Smooth muscle cell (in vitro differentiated cells): ENCODE results near the gene LACC1. TPM values are rescaled to one million over a fixed set of nuclear protein-coding genes. Genes with fewer than 3 reads are reported as not detected.

Source experiments
- DNase-seq: peaks from one replicate; lab custom pipeline; 2025; ENCODE audit not compliant: unreplicated experiment; lab: John Stamatoyannopoulos, UW
- H2AFZ ChIP-seq: fragments of 200-600 bp; sonication (generic); 2 replicates; pipeline ENCODE4 v1.6.0; 2016; ENCODE audit warnings: antibody characterized with exemption, low read depth, mild to moderate bottlenecking
- H3F3A ChIP-seq: fragments of 200-600 bp; sonication (generic); 2 replicates; pipeline ENCODE4 v1.6.0; 2017; ENCODE audit warnings: antibody characterized with exemption, low read depth
- H3K27ac ChIP-seq: fragments of 200-600 bp; sonication (generic); 2 replicates; pipeline ENCODE4 v1.5.1; 2016; ENCODE audit warnings: low read depth, mild to moderate bottlenecking
- H3K27me3 ChIP-seq: fragments of 200-600 bp; sonication (generic); 2 replicates; pipeline ENCODE4 v1.6.1; 2016; ENCODE audit warnings: low read depth, mild to moderate bottlenecking
- H3K36me3 ChIP-seq: fragments of 200-600 bp; sonication (generic); 2 replicates; pipeline ENCODE4 v1.5.1; 2016; ENCODE audit warnings: low read depth
- H3K4me1 ChIP-seq: fragments of 200-600 bp; sonication (generic); 2 replicates; pipeline ENCODE4 v1.5.1; 2016; ENCODE audit warnings: low read depth
- H3K4me2 ChIP-seq: fragments of 200-600 bp; sonication (generic); 2 replicates; pipeline ENCODE4 v1.6.0; 2016; ENCODE audit warnings: mild to moderate bottlenecking
- H3K4me3 ChIP-seq: fragments of 200-600 bp; sonication (generic); 2 replicates; pipeline ENCODE4 v1.5.1; 2016; ENCODE audit warnings: mild to moderate bottlenecking
- H3K79me2 ChIP-seq: fragments of 200-600 bp; sonication (generic); 2 replicates; pipeline ENCODE4 v1.6.0; 2016; ENCODE audit warnings: low read depth, mild to moderate bottlenecking
- H3K9ac ChIP-seq: fragments of 200-600 bp; sonication (generic); 2 replicates; pipeline ENCODE4 v1.6.0; 2016; ENCODE audit warnings: low read depth
- H3K9me3 ChIP-seq: fragments of 200-600 bp; sonication (generic); replicated peaks from 2 replicates; pipeline ENCODE4 v1.5.1; 2016; ENCODE audit warnings: low read depth
- H4K20me1 ChIP-seq: fragments of 200-600 bp; sonication (generic); 2 replicates; pipeline ENCODE4 v1.6.0; 2016; ENCODE audit warnings: low read depth
- WGBS: methylation state at CpG from one replicate; pipeline ENCODE4 v1.1.7; 2016; ENCODE audit warnings: low lambda C conversion rate; 5-methylcytosine and 5-hydroxymethylcytosine counted together
- polyA plus RNA-seq: library from polyadenylated mRNA; unstranded; fragments of >200 nt; fragmentation: Nextera tagmentation; extraction: Ambion mirVana; gene quantifications from 2 replicates; pipeline ENCODE4 v1.2.1, GENCODE V29; 2016
- total RNA-seq: library from RNA; depleted of rRNA; stranded (reverse); fragments of >200 nt; gene quantifications from 2 replicates; pipeline ENCODE4 v1.2.3, GENCODE V29; 2014
- TF ChIP-seq, protein P1 (sequence below): fragments of 200-600 bp; sonication (generic); IDR thresholded peaks from 2 replicates; pipeline ENCODE4 v1.5.1; 2017; ENCODE audit warnings: borderline replicate concordance, mild to moderate bottlenecking, antibody characterized with exemption; ENCODE audit not compliant: insufficient read depth, poor library complexity, severe bottlenecking

LACC1 gene
- total RNA-seq, result 6.8 and 8.7 TPM in 2 replicates
- 2.0 and 3.3 TPM in 2 replicates for polyA plus RNA-seq

- peak within 1 kb of the TSS; percentile 90 for H3K4me2 ChIP-seq
- H4K20me1 ChIP-seq, result no peaks in the 10 kb centered on the region
- peaks cover 13% of the 10 kb centered on the region for H3K4me1 ChIP-seq
- peak within 1 kb of the TSS; percentile 98 for H3K27ac ChIP-seq
- TF ChIP-seq, protein P1, sequence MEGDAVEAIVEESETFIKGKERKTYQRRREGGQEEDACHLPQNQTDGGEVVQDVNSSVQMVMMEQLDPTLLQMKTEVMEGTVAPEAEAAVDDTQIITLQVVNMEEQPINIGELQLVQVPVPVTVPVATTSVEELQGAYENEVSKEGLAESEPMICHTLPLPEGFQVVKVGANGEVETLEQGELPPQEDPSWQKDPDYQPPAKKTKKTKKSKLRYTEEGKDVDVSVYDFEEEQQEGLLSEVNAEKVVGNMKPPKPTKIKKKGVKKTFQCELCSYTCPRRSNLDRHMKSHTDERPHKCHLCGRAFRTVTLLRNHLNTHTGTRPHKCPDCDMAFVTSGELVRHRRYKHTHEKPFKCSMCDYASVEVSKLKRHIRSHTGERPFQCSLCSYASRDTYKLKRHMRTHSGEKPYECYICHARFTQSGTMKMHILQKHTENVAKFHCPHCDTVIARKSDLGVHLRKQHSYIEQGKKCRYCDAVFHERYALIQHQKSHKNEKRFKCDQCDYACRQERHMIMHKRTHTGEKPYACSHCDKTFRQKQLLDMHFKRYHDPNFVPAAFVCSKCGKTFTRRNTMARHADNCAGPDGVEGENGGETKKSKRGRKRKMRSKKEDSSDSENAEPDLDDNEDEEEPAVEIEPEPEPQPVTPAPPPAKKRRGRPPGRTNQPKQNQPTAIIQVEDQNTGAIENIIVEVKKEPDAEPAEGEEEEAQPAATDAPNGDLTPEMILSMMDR, result no peak
- no peaks in the 10 kb centered on the region for H3K36me3 ChIP-seq
- peak within 1 kb of the TSS; percentile 72 for H3K4me3 ChIP-seq
- H3K9ac ChIP-seq, result peak within 1 kb of the TSS; percentile 98
- WGBS, result under 1% methylated on average over 31 of the region's 48 CpGs
- no peak for DNase-seq
- no peaks in the 10 kb centered on the region for H3K9me3 ChIP-seq
- peaks cover 14% of the 10 kb centered on the region for H3K79me2 ChIP-seq
- H2AFZ ChIP-seq, result peak within 1 kb of the TSS; percentile 85
- H3F3A ChIP-seq, result no peaks in the 10 kb centered on the region
- H3K27me3 ChIP-seq, result no peaks in the 10 kb centered on the region
Observed at GRCh38 chr13:43879755-43880181, at the start of gene LACC1. Gene LACC1, plus strand, starts transcription at chr13:43879904. Its CDS starts 1,082 bp downstream, at chr13:43880986.

GRCh38 chr13:43830497-43830881 is 49.2 kb upstream of the LACC1 start:
- Histone ChIP-seq H4K20me1 (no peaks in the 10 kb centered on the region), H3K27me3 (no peaks in the 10 kb centered on the region), H2AFZ (no peak overlapping the region), H3K4me2 (peak overlapping the region; percentile 67), H3K4me3 (no peak overlapping the region), H3K4me1 (peaks cover 11% of the 10 kb centered on the region), H3K9me3 (no peaks in the 10 kb centered on the region), H3F3A (peaks cover 6% of the 10 kb centered on the region), H3K36me3 (no peaks in the 10 kb centered on the region), H3K79me2 (no peaks in the 10 kb centered on the region), H3K9ac (no peak overlapping the region), H3K27ac (peak overlapping the region; percentile 88)
- WGBS, result 5% methylated on average over 5 of the region's 5 CpGs
- no peak for DNase-seq
- TF ChIP-seq, protein P1, result no peak

GRCh38 chr13:43831088-43831487 is 48.6 kb upstream of the LACC1 start:
- Histone ChIP-seq H3F3A (peaks cover 6% of the 10 kb centered on the region), H3K9me3 (no peaks in the 10 kb centered on the region), H3K4me1 (peaks cover 13% of the 10 kb centered on the region), H3K27me3 (no peaks in the 10 kb centered on the region), H3K9ac (peak overlapping the region; percentile 26), H4K20me1 (no peaks in the 10 kb centered on the region), H3K4me2 (peak overlapping the region; percentile 67), H3K4me3 (no peak overlapping the region), H3K27ac (peak overlapping the region; percentile 88), H2AFZ (no peak overlapping the region), H3K36me3 (no peaks in the 10 kb centered on the region), H3K79me2 (no peaks in the 10 kb centered on the region)
- 37% methylated on average over 2 of the region's 2 CpGs for WGBS
- TF ChIP-seq, protein P1, result no peak
- no peak for DNase-seq

DNA sequence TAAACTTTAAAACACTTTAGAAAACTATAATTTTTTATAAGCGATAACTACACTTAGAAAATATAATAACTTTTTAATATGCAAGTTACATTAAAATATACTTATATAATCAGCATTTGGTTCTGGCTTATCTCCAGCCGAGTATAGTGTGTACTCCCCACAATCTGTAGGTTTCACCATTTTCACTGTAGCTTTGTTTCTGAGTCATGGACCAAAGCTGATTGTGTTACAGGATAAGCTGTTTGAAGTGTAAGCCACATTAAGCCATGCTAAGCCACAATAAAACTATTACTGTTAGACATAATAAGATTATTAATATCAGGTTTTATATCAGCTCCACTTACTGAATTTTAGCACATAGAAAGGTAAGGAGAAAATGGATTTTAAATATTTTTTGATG is 44.0 kb upstream of the LACC1 start:
- TF ChIP-seq, protein P1, result no peak
- no peak for DNase-seq
- no peaks in the 10 kb centered on the region for H3K27me3 ChIP-seq
- H3K79me2 ChIP-seq, result no peaks in the 10 kb centered on the region
- no peak overlapping the region for H2AFZ ChIP-seq
- no peaks in the 10 kb centered on the region for H3K9me3 ChIP-seq
- WGBS, result 53% methylated on average over 2 of the region's 2 CpGs
- H3K4me2 ChIP-seq, result no peak overlapping the region
- H3K36me3 ChIP-seq, result no peaks in the 10 kb centered on the region
- no peak overlapping the region for H3K27ac ChIP-seq
- H3F3A ChIP-seq, result peaks cover 6% of the 10 kb centered on the region
- H3K4me3 ChIP-seq, result no peak overlapping the region
- H3K9ac ChIP-seq, result no peak overlapping the region
- H3K4me1 ChIP-seq, result peaks cover 13% of the 10 kb centered on the region
- no peaks in the 10 kb centered on the region for H4K20me1 ChIP-seq
